Measurements from ENCODE around the gene CCDC93.

The CCDC93 gene

GRCh38 chr2:117942551-117942950, 71.3 kb downstream of the CCDC93 start:
- POLR2A ChIA-PET: interaction anchor here (1.6 kb wide), 1 partner anchor 14 kb away, joined by 3 read pairs; no protein-coding TSS in a partner anchor
- TF ChIP-seq FOXK2 (IDR thresholded peaks at IDR 0.05) (no peak), NFRKB (IDR thresholded peaks at IDR 0.05) (no peak), LEF1 (IDR thresholded peaks at IDR 0.05; ENCODE audit: borderline replicate concordance) (no peak), ZNF384 (IDR thresholded peaks at IDR 0.05) (no peak), SP1 (IDR thresholded peaks at IDR 0.05) (no peak), TARDBP (IDR thresholded peaks at IDR 0.05) (no peak), ARNT (IDR thresholded peaks at IDR 0.05) (no peak), BHLHE40 (IDR thresholded peaks at IDR 0.05; ENCODE audit: borderline replicate concordance) (no peak), FOXA1 (IDR thresholded peaks at IDR 0.05) (no peak), ELF4 (IDR thresholded peaks at IDR 0.05) (no peak), FOXM1 (IDR thresholded peaks at IDR 0.05; ENCODE audit: borderline replicate concordance) (no peak), HDGF (IDR thresholded peaks at IDR 0.05; ENCODE audit: borderline replicate concordance) (no peak)
- no peak for DNase-seq (ENCODE audit: extremely low spot score)
- CTCF ChIA-PET: no interaction called here

- no peak for DNase-seq (ENCODE audit: extremely low spot score)
- ChIA-PET POLR2A (interaction anchor here (1.6 kb wide), 1 partner anchor 15 kb away, joined by 3 read pairs; no protein-coding TSS in a partner anchor), CTCF (no interaction called here)
- TF ChIP-seq ZNF384 (IDR thresholded peaks at IDR 0.05) (no peak), NFRKB (IDR thresholded peaks at IDR 0.05) (no peak), ARNT (IDR thresholded peaks at IDR 0.05) (no peak), SUZ12 (IDR thresholded peaks at IDR 0.05) (no peak), LEF1 (IDR thresholded peaks at IDR 0.05; ENCODE audit: borderline replicate concordance) (no peak), HDGF (IDR thresholded peaks at IDR 0.05; ENCODE audit: borderline replicate concordance) (no peak), L3MBTL2 (conservative IDR thresholded peaks at IDR 0.05) (no peak), CTBP1 (IDR thresholded peaks at IDR 0.05; ENCODE audit: borderline replicate concordance) (no peak), BHLHE40 (IDR thresholded peaks at IDR 0.05; ENCODE audit: borderline replicate concordance) (no peak), SP1 (IDR thresholded peaks at IDR 0.05) (no peak), FOXA1 (IDR thresholded peaks at IDR 0.05) (no peak), TARDBP (IDR thresholded peaks at IDR 0.05) (no peak), PKNOX1 (IDR thresholded peaks at IDR 0.05) (no peak), FOXM1 (IDR thresholded peaks at IDR 0.05; ENCODE audit: borderline replicate concordance) (no peak), ELF4 (IDR thresholded peaks at IDR 0.05) (no peak), FOXK2 (IDR thresholded peaks at IDR 0.05) (no peak)
Observed at GRCh38 chr2:117941693-117942092, 72.2 kb downstream of the CCDC93 start.

DNA sequence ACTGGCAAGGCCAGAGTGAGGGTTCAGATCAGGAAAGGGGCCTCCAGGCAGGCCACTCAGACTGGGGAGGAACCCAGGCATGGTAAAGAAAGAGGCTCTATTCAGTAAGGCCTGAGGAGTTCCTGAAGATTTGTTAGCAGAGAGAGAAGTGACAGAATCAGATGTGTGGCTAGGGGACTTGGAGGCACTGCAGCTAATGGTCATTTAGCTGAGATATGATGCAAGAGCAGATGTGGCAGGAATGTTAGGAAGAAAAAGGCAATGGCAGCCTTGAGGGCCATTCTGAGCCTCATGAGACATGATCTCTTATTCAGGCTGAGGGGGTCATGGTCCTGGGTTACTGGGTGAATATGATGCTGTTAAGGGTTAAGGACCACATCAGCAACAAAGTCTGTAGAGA, 73.4 kb downstream of the CCDC93 start:
- ChIA-PET CTCF (interaction anchor here (1.5 kb wide), 1 partner anchor 63 kb away, joined by 4 read pairs; no protein-coding TSS in a partner anchor), POLR2A (no interaction called here)
- TF ChIP-seq ZNF384 (IDR thresholded peaks at IDR 0.05) (no peak), CTBP1 (IDR thresholded peaks at IDR 0.05; ENCODE audit: borderline replicate concordance) (no peak), ELF4 (IDR thresholded peaks at IDR 0.05) (no peak), FOXM1 (IDR thresholded peaks at IDR 0.05; ENCODE audit: borderline replicate concordance) (no peak)
- DNase-seq (ENCODE audit: extremely low spot score): no peak

DNA sequence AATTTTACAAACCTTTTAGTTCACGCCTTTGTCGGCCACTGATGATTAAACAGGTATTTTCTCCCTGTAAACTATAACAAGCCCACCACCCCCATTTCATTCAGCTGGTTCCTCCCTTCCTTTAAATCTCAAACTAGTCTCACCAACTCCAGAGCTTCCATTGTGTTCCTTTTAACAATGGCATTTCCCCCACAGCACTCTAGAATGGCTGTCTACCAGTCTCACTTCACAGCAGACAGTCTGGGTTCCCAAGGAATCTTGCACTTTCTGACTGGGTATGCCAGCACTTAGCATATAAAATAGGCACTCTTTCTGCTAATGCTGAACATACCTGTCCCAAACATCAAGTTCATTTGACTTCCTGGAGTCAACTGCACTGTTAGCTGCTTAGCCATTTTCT, 75.3 kb downstream of the CCDC93 start:
- CTCF ChIA-PET: interaction anchor here (0.6 kb wide), 1 partner anchor 64 kb away, joined by 5 read pairs; no protein-coding TSS in a partner anchor
- POLR2A ChIA-PET: no interaction called here
- TF ChIP-seq FOXK2 (IDR thresholded peaks at IDR 0.05) (no peak), L3MBTL2 (conservative IDR thresholded peaks at IDR 0.05) (no peak), NFRKB (IDR thresholded peaks at IDR 0.05) (no peak), ARNT (IDR thresholded peaks at IDR 0.05) (no peak), PKNOX1 (IDR thresholded peaks at IDR 0.05) (no peak)
- no peak for DNase-seq (ENCODE audit: extremely low spot score)

- TF ChIP-seq ARNT (IDR thresholded peaks at IDR 0.05): no peak
- no peak for TF ChIP-seq HDGF (IDR thresholded peaks at IDR 0.05; ENCODE audit: borderline replicate concordance)
- TF ChIP-seq ZNF384 (IDR thresholded peaks at IDR 0.05): no peak
- TF ChIP-seq SP1 (IDR thresholded peaks at IDR 0.05): no peak
- no peak for TF ChIP-seq BHLHE40 (IDR thresholded peaks at IDR 0.05; ENCODE audit: borderline replicate concordance)
- no peak for TF ChIP-seq LEF1 (IDR thresholded peaks at IDR 0.05; ENCODE audit: borderline replicate concordance)
- TF ChIP-seq NFRKB (IDR thresholded peaks at IDR 0.05): no peak
- no peak for TF ChIP-seq TARDBP (IDR thresholded peaks at IDR 0.05)
- no peak for TF ChIP-seq CTBP1 (IDR thresholded peaks at IDR 0.05; ENCODE audit: borderline replicate concordance)
- TF ChIP-seq FOXA1 (IDR thresholded peaks at IDR 0.05): no peak
- TF ChIP-seq FOXM1 (IDR thresholded peaks at IDR 0.05; ENCODE audit: borderline replicate concordance): no peak
- TF ChIP-seq SUZ12 (IDR thresholded peaks at IDR 0.05): no peak
- TF ChIP-seq PKNOX1 (IDR thresholded peaks at IDR 0.05): no peak
- TF ChIP-seq FOXK2 (IDR thresholded peaks at IDR 0.05): no peak
- DNase-seq (ENCODE audit: extremely low spot score): no peak
- CTCF ChIA-PET: no interaction called here
- POLR2A ChIA-PET: no interaction called here
Observed at GRCh38 chr2:117936871-117937428, 76.9 kb downstream of the CCDC93 start.

DNA sequence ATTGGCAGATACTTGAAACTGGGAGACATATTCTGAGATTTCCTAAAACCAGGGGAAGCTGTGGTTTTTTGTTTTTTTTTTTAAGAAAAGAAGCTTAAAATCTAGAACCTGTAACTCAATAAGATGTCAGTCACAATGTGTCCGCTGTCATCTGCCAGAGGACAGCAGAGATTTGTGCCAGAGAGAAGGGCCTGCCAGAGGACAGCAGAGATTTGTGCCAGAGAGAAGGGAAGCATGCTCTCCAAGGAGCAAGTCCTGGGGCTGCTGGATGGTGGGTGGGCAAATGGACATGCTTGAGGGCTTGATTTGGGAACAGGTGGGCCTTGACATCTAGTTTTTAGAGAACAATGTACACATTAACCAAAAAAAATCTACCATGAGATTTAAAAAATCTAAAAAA, 77.9 kb downstream of the CCDC93 start:
- no peak for TF ChIP-seq FOXA1 (IDR thresholded peaks at IDR 0.05)
- TF ChIP-seq SUZ12 (IDR thresholded peaks at IDR 0.05): no peak
- TF ChIP-seq L3MBTL2 (conservative IDR thresholded peaks at IDR 0.05): no peak
- no peak for TF ChIP-seq ELF4 (IDR thresholded peaks at IDR 0.05)
- no peak for TF ChIP-seq LEF1 (IDR thresholded peaks at IDR 0.05; ENCODE audit: borderline replicate concordance)
- TF ChIP-seq ARNT (IDR thresholded peaks at IDR 0.05): no peak
- TF ChIP-seq BHLHE40 (IDR thresholded peaks at IDR 0.05; ENCODE audit: borderline replicate concordance): no peak
- ChIA-PET POLR2A (no interaction called here), CTCF (no interaction called here)
- DNase-seq (ENCODE audit: extremely low spot score): no peak

Data from HEK293T (cell line).